ENCODE measurements around the gene OR2AG1.
"Not testable (repeated sequence)": the region's sequence is repeated elsewhere in the genome, so short reads cannot be mapped to it uniquely, and the experiment has no call there.

The OR2AG1 gene

DNA sequence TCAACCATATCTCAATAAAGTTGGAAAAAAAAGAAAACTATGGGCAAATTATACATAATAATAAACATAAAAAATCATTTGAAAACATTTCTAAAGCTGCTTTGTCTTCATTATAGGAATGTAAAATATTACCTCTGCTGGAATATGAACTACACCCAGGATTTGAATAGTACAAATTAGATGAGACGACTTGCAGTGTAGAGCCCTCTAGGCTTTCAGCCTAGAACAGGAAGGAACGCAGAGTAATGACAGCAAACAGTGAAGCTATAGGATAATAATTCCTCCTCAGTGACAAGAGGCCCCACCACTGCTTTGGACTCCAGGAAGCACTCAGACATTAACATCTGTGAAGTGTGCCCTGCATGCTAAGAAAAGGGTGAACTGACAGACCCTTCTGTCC is 7.7 kb downstream of the OR2AG1 start:
- no peak for DNase-seq

GRCh38 chr11:6794639-6795038 is 11.8 kb downstream of the OR2AG1 start:
- no peak for DNase-seq

DNA sequence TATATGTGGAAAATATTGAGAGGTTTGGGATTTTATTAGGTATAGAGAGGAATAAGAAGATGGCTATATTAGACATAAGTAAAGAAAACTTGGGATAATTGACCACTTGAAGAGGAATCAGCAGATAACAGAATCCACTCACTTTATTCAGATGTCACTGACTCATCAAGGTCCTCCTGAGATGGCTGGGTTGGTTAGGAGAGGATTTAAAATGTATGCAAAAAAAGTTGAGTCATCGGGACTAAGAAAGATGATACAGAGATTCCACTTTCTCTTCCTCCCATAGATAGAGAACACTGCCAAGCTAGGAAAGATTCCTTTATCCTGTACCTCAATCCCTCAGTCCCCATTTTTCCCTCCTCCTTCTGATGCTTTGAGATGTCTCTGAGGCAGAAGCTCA is 16.6 kb downstream of the OR2AG1 start, which contains the start of gene OR6A2:
OR6A2 (minus strand) TSS at position 288 of the 400 bp plus-strand sequence. CDS start 3,981 bp downstream, outside the sequence.
- DNase-seq, result no peak

DNA sequence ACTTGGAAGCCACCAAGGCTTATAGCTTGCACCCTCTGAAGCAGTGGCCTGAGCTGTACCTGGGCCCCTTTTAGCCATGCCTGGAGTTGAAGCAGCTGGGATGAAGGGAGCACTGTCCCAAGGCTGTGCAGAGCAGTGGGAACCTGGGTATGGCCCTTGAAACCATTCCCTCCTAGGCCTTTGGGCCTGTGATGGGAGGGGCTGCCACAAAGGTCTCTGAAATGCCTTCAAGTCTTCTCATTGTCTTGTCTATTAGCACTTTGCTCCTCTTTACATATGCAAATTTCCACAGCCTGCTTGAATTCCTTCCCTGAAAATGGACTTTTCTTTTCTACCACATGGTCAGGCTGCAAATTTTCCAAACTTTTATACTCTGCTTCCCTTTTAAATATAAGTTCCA is 18.3 kb downstream of the OR2AG1 start:
- not testable (repeated sequence) for DNase-seq

DNA sequence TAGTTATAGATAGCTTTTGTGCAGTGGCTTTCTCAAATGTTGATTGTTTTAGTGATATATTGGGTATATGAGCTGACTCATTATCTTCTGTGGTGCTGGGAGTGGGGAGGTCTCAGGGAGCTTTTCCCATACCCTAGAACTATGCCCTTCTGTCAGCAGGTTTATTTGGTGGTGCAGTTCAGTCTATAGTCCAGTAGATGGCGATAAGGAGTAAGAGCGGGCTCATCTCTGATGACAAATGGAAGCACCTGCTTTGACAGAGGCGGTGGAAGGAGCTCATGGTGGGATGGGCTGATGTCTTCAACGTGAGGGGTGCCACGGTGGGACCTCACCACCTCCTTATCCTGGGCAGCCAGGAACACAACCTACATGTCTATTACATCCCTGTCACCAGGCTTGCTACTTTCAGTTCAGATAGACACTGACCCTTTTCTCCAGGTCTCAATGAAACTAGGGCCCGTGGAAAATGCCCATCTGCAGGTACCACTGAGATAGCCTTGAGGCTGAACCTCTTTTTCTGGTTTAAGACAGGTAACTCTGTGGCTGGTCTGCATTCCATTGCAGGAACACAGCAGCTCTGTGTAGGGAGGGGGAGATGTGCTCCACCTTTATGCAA is 29.7 kb downstream of the OR2AG1 start:
- DNase-seq, result peak in 3 of 6 experiments; percentile 15 to 63 (median 50)

DNA sequence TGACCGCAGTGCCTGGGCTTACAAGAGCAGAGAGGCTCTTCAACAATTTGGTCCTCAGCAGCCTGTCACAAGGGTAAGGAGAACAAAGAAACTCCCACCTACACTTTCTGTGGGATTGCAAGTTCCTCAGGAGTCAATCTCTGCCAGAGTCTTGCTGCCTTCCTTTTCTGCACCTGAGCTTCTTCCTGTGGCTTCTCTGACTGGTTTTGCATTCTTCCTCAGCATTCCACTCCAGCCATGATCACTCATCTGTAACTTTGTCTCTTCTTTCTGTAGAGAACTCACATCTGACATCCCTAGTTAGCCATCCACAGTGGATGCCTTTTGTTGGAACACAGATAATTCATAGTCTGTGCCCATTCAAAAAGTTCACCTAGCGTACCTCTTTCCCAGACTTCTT is 30.8 kb downstream of the OR2AG1 start:
- DNase-seq, result no peak

- no peak for DNase-seq
Observed at GRCh38 chr11:6817694-6818093, 34.9 kb downstream of the OR2AG1 start.

DNA sequence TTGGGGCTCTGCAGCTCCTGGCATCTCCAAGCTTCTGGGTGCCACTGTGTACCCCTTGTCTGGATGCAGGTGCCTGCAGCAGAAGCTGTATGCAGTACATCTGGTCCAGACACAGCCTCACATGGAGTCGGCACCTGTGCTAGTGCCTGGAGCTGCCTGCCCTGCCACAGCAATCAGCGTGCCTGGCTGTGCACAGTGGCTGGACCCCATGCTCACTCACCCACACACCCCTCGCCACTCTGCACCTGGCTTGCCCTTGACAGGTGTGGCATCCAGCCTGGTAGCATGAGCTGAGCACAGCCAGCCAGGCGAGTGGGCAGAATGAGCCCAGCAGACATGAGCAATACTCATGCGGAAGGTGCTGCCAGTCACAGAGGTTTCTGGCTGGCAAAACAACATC is 36.1 kb downstream of the OR2AG1 start:
- no peak for DNase-seq

DNA sequence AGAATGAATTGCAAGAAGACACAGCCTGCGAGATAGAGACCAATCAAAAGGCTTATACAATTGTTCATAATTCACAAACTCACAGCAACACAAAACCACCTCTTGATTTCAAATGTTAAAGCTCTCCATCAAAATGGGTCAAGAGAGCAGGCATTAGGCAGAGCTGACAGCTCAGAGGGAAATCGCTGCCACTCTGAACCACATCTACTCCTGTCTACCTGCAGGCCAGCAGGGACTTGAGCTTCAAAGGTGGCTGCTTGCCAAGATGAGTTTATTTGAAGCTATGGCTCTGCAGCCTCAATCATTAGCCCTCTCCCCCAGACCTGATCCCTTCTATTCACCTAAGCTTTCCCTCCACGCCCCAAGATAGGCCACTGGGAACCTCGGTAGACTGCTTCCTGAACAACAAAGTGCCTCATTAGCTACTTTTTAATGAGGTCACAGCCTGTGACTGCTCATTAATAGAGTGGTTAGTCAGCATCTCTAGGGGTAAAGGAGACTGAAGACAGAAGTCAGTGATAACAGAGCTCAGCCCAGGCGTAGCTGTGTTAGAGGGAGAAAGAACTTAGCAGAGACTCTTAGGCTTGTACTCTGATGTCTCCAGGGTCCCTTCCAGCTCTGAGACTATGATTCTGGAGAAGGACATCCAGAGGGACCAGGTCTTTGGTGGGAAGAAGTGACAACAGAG is 41.5 kb downstream of the OR2AG1 start:
- DNase-seq, result no peak

DNA sequence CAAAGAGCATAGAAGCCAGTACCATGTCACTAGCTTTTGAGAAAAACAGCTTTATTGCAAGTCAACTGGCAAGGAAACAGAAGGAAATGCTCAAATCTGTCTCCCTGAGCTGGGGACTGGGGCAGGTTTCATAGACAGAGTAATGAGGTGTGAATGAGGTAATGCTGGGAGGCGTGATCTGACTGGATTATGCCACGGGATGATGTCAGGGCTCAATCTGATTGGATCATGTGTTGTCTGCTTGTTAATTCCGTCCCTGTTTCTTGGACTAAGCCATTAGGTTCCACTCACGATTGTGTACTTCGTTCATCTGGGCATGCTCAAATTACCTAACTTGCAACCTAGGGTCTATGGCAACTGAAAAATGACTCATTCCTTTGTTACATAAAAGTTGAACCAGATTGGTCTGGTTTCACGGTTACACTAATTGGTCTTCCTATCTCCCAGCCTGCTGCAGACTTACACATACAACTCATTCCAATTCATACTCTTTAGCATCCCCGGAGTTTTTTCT is 42.5 kb downstream of the OR2AG1 start:
- DNase-seq, result no peak

DNA sequence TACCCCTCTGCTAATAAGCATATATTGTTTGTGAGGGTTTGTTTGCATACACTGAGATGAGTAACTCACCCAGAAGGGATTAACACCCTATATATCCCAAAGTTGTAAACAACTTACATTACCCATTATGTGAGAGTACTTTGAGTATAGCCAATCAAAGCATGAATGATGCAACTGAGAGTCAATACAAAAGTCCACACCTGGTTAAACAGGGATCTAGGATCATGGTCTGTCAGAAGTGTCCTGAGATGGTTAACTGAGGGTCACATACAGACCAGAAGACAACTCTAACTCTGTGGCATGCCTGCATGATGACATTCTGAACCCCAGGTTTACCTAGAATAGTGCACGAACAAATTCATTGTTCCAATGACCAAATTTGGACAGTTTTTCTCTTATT is 45.3 kb downstream of the OR2AG1 start:
- DNase-seq, result no peak

DNA sequence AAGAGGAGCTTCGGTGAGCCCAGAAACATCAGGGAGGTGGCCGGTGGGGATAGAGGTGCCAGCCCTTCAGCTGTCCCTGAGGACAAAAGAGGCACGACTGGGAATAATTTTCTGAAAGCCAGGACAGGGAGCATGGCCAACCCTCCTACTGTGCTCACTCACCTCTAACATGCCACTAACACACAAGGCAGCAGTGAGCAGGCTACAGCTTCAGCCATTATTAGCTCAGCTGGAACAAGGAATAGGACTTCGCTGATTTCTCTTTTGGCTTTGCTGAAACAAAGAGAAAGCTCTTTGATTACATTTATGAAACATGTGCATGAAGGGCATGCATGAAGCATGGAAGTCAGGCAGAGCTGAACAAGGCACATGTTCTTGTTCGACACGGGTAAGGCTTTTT is 50.5 kb downstream of the OR2AG1 start:
- no peak for DNase-seq

GRCh38 chr11:6834021-6834420 is 51.2 kb downstream of the OR2AG1 start:
- no peak for DNase-seq

All from stimulated activated naive CD4-positive, alpha-beta T cell (primary cell).